HG02938 (cell line): ENCODE results near the gene DTX2.
"Not testable (repeated sequence)": the region's sequence is repeated elsewhere in the genome, so short reads cannot be mapped to it uniquely, and the experiment has no call there.

Experiments used
- ATAC-seq: cut with Tn5 transposase; IDR thresholded peaks from one replicate; pipeline ENCODE4 v1.9.1; 2021; ENCODE audit warnings: mild to moderate bottlenecking, moderate library complexity; ENCODE audit not compliant: unreplicated experiment

Gene DTX2

GRCh38 chr7:76442664-76443446 is 18.7 kb upstream of the DTX2 start:
- not testable (repeated sequence) for ATAC-seq

GRCh38 chr7:76443846-76444245 is 17.7 kb upstream of the DTX2 start:
- not testable (repeated sequence) for ATAC-seq

- peak; percentile 94 for ATAC-seq
These were observed 15.9 kb upstream of the DTX2 start for GRCh38 chr7:76445577-76446008.

- not testable (repeated sequence) for ATAC-seq
These were observed 4.5 kb upstream of the DTX2 start for GRCh38 chr7:76457017-76457416.

GRCh38 chr7:76458504-76458903 is 3.0 kb upstream of the DTX2 start:
- not testable (repeated sequence) for ATAC-seq

- not testable (repeated sequence) for ATAC-seq
These were observed 742 bp upstream of the DTX2 start for GRCh38 chr7:76460767-76461166.

- ATAC-seq, result not testable (repeated sequence)
These were observed 868 bp downstream of the DTX2 start for GRCh38 chr7:76462271-76462882.

GRCh38 chr7:76464959-76465358 is 3.5 kb downstream of the DTX2 start:
- not testable (repeated sequence) for ATAC-seq

GRCh38 chr7:76465950-76466349 is 4.4 kb downstream of the DTX2 start:
- not testable (repeated sequence) for ATAC-seq

- not testable (repeated sequence) for ATAC-seq
These were observed 6.4 kb downstream of the DTX2 start for GRCh38 chr7:76467743-76468404.

GRCh38 chr7:76471556-76472221 is 10.2 kb downstream of the DTX2 start:
- ATAC-seq, result not testable (repeated sequence)

- not testable (repeated sequence) for ATAC-seq
These were observed 11.6 kb downstream of the DTX2 start for GRCh38 chr7:76473097-76473496.

GRCh38 chr7:76476280-76476679 is 14.8 kb downstream of the DTX2 start:
- not testable (repeated sequence) for ATAC-seq

- not testable (repeated sequence) for ATAC-seq
These were observed 15.4 kb downstream of the DTX2 start for GRCh38 chr7:76476742-76477474.

- ATAC-seq, result not testable (repeated sequence)
These were observed 18.1 kb downstream of the DTX2 start for GRCh38 chr7:76479628-76480027.

GRCh38 chr7:76480403-76481253 is 19.1 kb downstream of the DTX2 start:
- not testable (repeated sequence) for ATAC-seq

- not testable (repeated sequence) for ATAC-seq
These were observed 21.2 kb downstream of the DTX2 start for GRCh38 chr7:76482660-76483059.

GRCh38 chr7:76483081-76483480 is 21.6 kb downstream of the DTX2 start:
- not testable (repeated sequence) for ATAC-seq

GRCh38 chr7:76484456-76484855 is 22.9 kb downstream of the DTX2 start:
- not testable (repeated sequence) for ATAC-seq
